HL-60/S4 treated with retinoic acid at 250 ng/mL for 4 days and 3 days (cell line): ENCODE results near the gene LTBP1.
"Not testable (repeated sequence)": the region's sequence is repeated elsewhere in the genome, so short reads cannot be mapped to it uniquely, and the experiment has no call there.

ENCODE experiments used
- in situ Hi-C: fragments of 300-500 bp; cut with MboI; formaldehyde crosslinking; loops from 2 replicates; pipeline ENCODE4 v1.7.0; 2022; ENCODE audit warnings: low sequenced_read_pairs

Gene LTBP1

GRCh38 chr2:33435518-33435917 lies 488.8 kb downstream of the LTBP1 start:
- in situ Hi-C loops: no loop called here

DNA sequence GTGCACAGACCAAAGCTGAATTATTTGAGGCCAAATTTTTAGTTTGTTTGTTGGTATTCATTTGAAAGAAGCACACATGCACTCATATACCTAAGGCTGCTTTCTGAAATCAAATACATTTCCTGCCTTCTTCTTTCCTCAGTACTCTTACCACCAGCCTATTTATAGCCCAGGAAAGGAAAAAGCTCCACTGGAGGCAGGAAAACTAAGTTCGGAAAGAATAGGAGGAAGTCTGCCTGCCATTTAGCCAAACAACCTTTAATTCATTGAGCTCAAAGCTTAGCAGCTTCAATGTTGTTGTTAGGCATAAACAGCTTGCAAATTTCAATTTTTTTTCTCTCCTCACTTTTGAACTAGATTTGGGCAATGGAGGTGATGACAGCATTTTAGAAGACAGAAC lies 489.3 kb downstream of the LTBP1 start:
- in situ Hi-C loops: no loop called here

DNA sequence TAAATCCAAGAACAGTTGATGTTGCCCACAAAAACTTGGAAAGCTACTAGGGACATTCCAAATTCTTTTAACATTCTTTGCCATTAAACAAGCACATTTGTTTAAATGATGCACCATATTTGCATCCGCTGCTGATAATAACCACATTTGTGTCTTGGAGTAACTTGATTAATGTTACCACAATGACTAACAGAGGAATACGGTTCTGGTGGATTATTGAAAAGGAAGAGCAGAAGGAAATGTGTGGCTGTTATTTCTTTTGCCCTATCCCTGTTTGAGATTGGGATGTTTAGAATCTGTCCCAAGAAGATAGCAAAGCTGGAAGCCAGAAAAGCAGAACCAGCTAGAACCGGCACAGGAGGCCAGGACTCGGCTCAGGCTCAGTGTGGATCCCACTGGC lies 490.5 kb downstream of the LTBP1 start:
- in situ Hi-C loops: no loop called here

- in situ Hi-C loops: no loop called here
Observed at GRCh38 chr2:33437815-33438214, 491.1 kb downstream of the LTBP1 start.

GRCh38 chr2:33441235-33441810 lies 494.6 kb downstream of the LTBP1 start:
- in situ Hi-C loops: no loop called here

DNA sequence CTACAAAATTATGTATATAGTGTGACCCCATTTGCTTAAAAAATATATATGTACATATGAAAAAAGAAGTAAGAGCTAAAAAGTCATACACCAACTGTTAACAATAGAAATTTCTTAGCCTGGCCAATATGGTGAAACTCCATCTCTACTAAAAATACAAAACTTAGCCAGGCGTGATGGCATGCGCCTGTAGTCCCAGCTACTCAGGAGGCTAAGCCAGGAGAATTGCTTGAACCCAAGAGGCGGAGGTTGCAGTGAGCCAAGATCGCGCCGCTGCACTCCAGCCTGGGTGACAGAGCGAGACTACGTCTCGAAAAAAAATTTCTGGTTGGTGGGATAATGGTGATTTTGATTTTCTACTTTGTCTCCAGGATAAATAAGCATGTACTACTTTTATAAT lies 495.3 kb downstream of the LTBP1 start:
- in situ Hi-C loops: not testable (repeated sequence)

DNA sequence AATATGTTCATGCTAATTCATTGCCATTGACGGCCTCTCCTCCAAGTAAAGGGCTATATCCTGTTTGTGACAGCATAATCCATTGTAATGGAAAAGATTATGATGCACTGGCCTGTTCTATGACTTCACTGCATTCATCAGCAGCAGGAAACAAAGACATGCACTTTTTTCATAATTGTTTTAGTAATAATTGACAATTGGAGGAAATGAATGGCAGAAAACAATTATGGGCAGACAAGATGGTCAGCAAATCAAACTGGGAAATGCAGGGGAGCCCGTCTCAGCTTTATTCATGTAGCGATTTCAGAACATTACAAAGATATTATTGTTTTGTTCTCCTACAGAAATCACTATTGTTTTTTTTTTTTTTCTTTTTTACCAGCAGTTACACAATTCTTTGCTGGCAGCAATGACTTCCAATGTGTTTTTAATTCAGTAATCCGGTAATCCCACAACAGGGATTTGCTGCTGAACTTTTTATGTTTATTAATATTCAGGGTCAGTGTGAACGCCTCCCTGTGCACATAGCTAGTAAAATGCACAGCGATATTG lies 495.9 kb downstream of the LTBP1 start:
- in situ Hi-C loops: no loop called here

DNA sequence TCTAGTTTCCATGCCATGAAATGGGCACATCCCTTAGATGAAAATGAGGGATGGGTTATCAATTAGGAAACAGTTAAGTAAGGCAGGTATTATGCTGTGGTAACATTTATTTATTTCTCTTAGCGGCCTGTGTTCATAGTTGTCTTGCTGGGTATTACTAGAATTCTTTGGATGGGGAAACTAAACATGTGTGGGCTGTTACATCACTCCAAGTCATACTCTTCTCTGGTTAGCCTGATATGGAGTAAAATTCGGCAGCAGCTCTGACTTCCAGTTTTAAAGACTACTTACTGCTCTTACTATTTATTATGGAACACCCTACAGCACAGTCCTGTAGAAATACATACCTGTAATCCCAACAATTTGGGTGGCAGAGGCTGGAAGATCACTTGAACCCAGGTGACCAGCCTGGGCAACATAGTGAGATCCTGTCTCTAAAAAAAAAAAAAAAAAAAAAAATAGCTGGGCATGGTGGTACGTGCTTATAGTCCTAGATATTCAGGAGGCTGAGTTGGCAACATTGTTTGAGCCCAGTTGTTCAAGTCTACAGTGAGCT lies 496.6 kb downstream of the LTBP1 start:
- in situ Hi-C loops: no loop called here

GRCh38 chr2:33444967-33445366 lies 498.2 kb downstream of the LTBP1 start:
- in situ Hi-C loops: no loop called here

GRCh38 chr2:33448220-33448899 lies 501.6 kb downstream of the LTBP1 start:
- in situ Hi-C loops: no loop called here
